Measurements from ENCODE around the gene EIF3CL.
"Not testable (repeated sequence)": the region's sequence is repeated elsewhere in the genome, so short reads cannot be mapped to it uniquely, and the experiment has no call there.

DNA sequence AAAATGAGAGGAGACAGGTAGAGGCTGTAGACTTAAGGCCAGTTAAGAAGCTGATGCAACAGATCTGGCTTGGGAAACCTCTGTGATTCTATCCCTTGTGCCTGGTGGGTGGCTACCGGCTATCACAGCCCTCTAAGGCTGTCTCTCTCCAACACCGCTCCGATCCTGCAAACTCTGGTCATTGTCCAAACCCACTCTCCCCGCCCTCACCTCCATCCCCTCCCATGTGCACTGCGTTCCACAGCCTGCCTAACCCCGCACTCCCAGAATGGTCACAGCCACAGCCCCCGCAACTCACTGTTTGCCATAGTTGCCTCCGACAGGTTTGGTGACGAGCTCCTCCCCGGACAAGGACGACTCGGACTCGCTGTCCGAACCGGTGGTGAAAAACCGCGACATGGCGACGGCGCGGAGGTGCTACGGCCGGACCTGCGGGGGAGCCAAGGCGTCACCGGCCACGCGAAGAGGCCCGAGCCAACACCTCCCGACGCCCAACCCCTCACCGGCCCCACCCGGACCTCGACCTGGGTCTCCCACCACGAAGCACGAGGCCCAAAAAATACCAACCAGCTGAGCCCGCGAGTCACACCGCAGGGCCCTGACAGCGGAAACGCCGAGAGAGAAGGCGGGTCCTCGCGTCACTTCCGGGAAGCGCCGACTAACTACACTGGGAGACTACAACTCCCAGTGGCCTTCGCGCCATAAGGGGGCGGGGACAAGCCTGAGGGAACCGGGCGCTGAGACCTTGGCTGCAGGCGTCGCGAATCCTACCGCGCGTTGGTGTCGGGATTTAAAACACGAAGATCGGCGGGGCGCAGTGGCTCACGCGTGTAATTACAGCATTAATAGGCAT lies at the start of gene EIF3CL:
- TF ChIP-seq CTCF (IDR thresholded peaks at IDR 0.05; ENCODE audit: extremely low read depth in 1 of 2, insufficient read depth in 1 of 2, low read depth in 1 of 2, low read length in 2 of 2); FOS (IDR thresholded peaks at IDR 0.05; ENCODE audit: borderline replicate concordance, insufficient read depth, low read length); POLR2A (IDR thresholded peaks at IDR 0.05; ENCODE audit: low read depth, low read length); MAX (IDR thresholded peaks at IDR 0.05; ENCODE audit: insufficient read depth, insufficient read length); EZH2 (IDR thresholded peaks at IDR 0.05; ENCODE audit: borderline replicate concordance, low read depth, low read length, severe bottlenecking); POLR2AphosphoS5 (IDR thresholded peaks at IDR 0.05; ENCODE audit: insufficient read depth, low read depth, low read length); JUN (IDR thresholded peaks at IDR 0.05; ENCODE audit: borderline replicate concordance, insufficient read depth, insufficient read length, low read depth): not testable (repeated sequence)
